ENCODE data around the gene MAGEF1. TPM values are rescaled to one million over a fixed set of nuclear protein-coding genes. Genes with fewer than 3 reads are reported as not detected.

Gene MAGEF1
- total RNA-seq, 2 experiments from 2014 or later, result 5.8 to 6.1 TPM

DNA sequence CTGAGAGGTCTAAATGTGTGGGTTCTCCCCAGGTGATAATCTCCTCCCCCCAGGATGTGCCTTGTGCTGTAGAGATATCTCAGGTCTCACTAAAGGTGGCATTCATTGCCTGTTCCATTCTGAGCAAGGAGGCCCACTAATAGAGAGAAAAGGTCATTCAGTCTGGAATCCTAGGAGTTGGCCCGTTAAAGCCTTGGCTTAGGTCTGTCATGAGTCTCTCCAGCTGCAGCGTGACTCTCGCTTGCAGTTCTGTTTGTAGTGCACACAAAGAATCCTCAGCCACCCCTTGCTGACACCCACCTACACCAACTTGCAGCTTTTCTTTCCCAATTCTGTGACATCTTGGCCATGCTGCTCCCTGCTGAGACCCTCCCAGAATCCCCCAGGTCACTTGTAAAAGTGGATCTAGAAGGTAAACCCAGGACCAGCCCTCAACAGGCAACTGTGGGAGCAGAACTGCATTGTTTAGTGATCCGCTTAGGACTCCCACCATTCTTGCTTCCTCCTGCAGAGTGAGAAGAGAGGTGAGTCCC, 17.7 kb downstream of the MAGEF1 start:
- TF ChIP-seq, protein P1, sequence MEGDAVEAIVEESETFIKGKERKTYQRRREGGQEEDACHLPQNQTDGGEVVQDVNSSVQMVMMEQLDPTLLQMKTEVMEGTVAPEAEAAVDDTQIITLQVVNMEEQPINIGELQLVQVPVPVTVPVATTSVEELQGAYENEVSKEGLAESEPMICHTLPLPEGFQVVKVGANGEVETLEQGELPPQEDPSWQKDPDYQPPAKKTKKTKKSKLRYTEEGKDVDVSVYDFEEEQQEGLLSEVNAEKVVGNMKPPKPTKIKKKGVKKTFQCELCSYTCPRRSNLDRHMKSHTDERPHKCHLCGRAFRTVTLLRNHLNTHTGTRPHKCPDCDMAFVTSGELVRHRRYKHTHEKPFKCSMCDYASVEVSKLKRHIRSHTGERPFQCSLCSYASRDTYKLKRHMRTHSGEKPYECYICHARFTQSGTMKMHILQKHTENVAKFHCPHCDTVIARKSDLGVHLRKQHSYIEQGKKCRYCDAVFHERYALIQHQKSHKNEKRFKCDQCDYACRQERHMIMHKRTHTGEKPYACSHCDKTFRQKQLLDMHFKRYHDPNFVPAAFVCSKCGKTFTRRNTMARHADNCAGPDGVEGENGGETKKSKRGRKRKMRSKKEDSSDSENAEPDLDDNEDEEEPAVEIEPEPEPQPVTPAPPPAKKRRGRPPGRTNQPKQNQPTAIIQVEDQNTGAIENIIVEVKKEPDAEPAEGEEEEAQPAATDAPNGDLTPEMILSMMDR (IDR thresholded peaks at IDR 0.05), result no peak
- H3K27me3 ChIP-seq (ENCODE audit: control insufficient read depth in 1 of 2, insufficient read depth in 2 of 2, low read length in 2 of 2), result peaks cover 0 to 2% of the 10 kb centered on the region in 2 experiments
- H3K27ac Mint-ChIP-seq, result no peak overlapping the region
- H3K36me3 ChIP-seq (ENCODE audit: insufficient read depth, low read length), result no peaks in the 10 kb centered on the region
- no peaks in the 10 kb centered on the region for H3K4me1 ChIP-seq (ENCODE audit: insufficient read depth, low read length)
- H3K4me1 Mint-ChIP-seq (ENCODE audit: low read depth), result no peaks in the 10 kb centered on the region
- H3K27me3 Mint-ChIP-seq, result no peaks in the 10 kb centered on the region
- H3K9me3 Mint-ChIP-seq, result no peaks in the 10 kb centered on the region
- ATAC-seq (ENCODE audit: poor library complexity), result no peak
- no peaks in the 10 kb centered on the region for H3K36me3 Mint-ChIP-seq (ENCODE audit: low read depth)
- no peak for DNase-seq
- no peak overlapping the region for H3K4me3 Mint-ChIP-seq
- no peak overlapping the region for H3K4me3 ChIP-seq (ENCODE audit: low read length)
- ChIA-PET CTCF (no interaction called here), POLR2A (no interaction called here)
- H3K27ac ChIP-seq (ENCODE audit: low read depth in 1 of 2, low read length in 2 of 2), result no peak overlapping the region
- intact Hi-C loops (cut with DNase I, micrococcal nuclease), result no loop called here
- no peaks in the 10 kb centered on the region for H3K9me3 ChIP-seq (ENCODE audit: control insufficient read depth in 1 of 2, insufficient read depth in 1 of 2, low read length in 2 of 2)

DNA sequence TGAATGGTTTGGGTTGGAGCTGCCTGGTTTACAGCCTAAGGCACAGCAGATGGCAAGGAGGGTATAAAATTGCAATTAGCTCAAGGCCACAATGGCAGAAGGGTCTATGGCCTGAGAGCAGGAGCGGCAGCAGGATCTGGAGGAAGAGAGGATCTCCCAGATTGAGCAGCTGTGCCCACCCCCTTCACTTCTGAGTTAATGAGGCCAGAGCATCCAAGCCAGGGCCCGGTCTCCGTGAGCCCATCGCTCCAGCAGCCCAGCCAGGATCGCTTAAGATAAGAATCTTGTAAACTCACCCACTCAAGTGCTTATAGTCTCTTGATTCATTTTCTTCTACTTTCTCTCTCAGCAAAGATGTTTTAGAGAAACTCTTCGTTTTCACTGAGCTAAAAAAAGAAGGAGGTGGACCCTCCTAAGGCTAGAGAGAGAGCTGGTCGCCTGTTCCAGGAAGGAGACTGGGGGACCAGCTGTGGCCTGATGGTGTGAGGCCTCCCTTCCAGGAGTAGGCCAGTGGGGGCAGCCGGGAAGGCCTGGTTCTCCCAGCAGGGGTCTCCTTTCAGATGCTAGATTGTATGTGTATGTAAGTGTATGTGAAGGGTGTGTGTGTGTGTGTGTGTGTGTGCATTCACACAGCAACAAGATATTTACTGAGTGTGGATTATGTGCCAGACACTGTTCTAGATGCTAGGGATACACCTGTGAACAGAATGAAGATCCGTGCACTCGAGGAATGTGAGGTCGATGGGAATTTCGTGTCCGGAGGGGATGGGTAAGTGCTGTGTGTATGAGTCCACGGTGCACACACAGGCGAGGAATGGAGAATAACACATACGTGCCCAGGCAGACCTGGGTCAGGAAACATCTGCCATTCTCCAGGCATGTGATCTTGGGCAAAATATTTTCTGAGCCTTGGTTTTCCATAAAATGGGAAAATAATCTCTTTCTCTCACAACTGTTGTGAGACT, 18.6 kb downstream of the MAGEF1 start:
- Mint-ChIP-seq H3K4me1 (ENCODE audit: low read depth) (no peaks in the 10 kb centered on the region), H3K9me3 (no peaks in the 10 kb centered on the region), H3K36me3 (ENCODE audit: low read depth) (no peaks in the 10 kb centered on the region), H3K4me3 (no peak overlapping the region), H3K27me3 (no peaks in the 10 kb centered on the region), H3K27ac (no peak overlapping the region)
- Histone ChIP-seq H3K4me1 (ENCODE audit: insufficient read depth, low read length) (no peaks in the 10 kb centered on the region), H3K4me3 (ENCODE audit: low read length) (no peak overlapping the region), H3K27ac (ENCODE audit: low read depth in 1 of 2, low read length in 2 of 2) (no peak overlapping the region), H3K27me3 (ENCODE audit: control insufficient read depth in 1 of 2, insufficient read depth in 2 of 2, low read length in 2 of 2) (peaks cover 0 to 2% of the 10 kb centered on the region in 2 experiments), H3K36me3 (ENCODE audit: insufficient read depth, low read length) (no peaks in the 10 kb centered on the region), H3K9me3 (ENCODE audit: control insufficient read depth in 1 of 2, insufficient read depth in 1 of 2, low read length in 2 of 2) (no peaks in the 10 kb centered on the region)
- POLR2A ChIA-PET, result no interaction called here
- intact Hi-C loops (cut with DNase I, micrococcal nuclease), result no loop called here
- TF ChIP-seq, protein P1 (IDR thresholded peaks at IDR 0.05), result no peak
- ATAC-seq (ENCODE audit: poor library complexity) (no peak), DNase-seq (no peak)
- CTCF ChIA-PET, result no interaction called here

DNA sequence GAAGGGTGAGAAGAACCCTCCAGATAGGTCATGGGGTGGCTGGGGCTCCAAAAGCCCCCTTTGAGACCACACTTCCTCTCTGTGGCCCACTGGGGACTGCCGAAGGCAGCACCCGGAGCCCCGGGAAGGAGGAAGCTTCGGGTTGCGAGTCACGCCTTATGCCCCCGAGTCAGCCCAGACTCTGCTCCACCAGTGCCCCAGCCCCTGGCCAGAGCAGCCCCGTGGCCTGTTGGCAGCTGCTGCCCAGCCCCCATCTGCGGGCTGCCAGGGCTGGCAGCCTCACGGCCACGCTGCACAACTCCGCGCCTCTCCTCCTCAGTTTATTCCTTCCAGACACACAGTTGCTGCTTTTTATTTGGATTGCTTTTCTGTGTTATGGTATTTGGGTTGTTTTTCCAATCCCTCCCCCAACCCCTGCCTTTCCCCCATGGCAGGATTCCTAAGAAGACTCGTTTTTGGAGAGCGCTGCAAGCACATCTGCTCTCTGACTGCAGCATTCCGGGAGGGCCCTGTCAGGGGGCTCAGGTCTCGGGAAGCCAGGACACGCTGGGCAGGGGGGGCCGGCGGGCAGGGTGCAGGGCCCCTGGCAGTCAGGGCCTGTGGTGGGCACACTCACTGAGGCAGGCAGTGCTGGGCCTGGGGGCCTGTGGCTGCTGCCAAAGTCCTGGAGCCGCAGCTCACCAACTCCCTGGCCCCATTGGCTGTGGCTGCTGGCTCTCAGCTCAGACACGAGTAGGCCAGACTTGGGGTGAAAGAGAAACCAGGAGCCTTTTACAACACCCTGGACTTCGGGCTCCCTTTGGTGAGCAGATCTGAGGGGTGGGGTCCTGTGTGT, 20.2 kb downstream of the MAGEF1 start:
- CTCF ChIA-PET, result no interaction called here
- H3K4me3 ChIP-seq (ENCODE audit: low read length), result no peak overlapping the region
- no peaks in the 10 kb centered on the region for H3K36me3 Mint-ChIP-seq (ENCODE audit: low read depth)
- H3K27ac ChIP-seq (ENCODE audit: low read depth in 1 of 2, low read length in 2 of 2), result no peak overlapping the region
- intact Hi-C loops (cut with DNase I, micrococcal nuclease), result no loop called here
- no peak overlapping the region for H3K4me3 Mint-ChIP-seq
- H3K27ac Mint-ChIP-seq, result no peak overlapping the region
- H3K4me1 ChIP-seq (ENCODE audit: insufficient read depth, low read length), result no peaks in the 10 kb centered on the region
- H3K27me3 ChIP-seq (ENCODE audit: control insufficient read depth in 1 of 2, insufficient read depth in 2 of 2, low read length in 2 of 2), result peaks cover 0 to 2% of the 10 kb centered on the region in 2 experiments
- no peaks in the 10 kb centered on the region for H3K36me3 ChIP-seq (ENCODE audit: insufficient read depth, low read length)
- no peaks in the 10 kb centered on the region for H3K9me3 Mint-ChIP-seq
- no peaks in the 10 kb centered on the region for H3K27me3 Mint-ChIP-seq
- DNase-seq (peak in 2 of 14 experiments; percentile 30 to 36), ATAC-seq (ENCODE audit: poor library complexity) (no peak)
- H3K4me1 Mint-ChIP-seq (ENCODE audit: low read depth), result no peaks in the 10 kb centered on the region
- POLR2A ChIA-PET, result no interaction called here
- no peaks in the 10 kb centered on the region for H3K9me3 ChIP-seq (ENCODE audit: control insufficient read depth in 1 of 2, insufficient read depth in 1 of 2, low read length in 2 of 2)
- TF ChIP-seq, protein P1 (IDR thresholded peaks at IDR 0.05), result no peak
